HepG2 (cell line): Measurements from ENCODE around the gene PVALB. TPM values are rescaled to one million over a fixed set of nuclear protein-coding genes. Genes with fewer than 3 reads are reported as not detected.

Source experiments
- ATAC-seq: fragments of 200-7000 bp; cut with Tn5 transposase; 3 replicates; pipeline ENCODE4 v1.9.1; 2020; ENCODE audit warnings: mild to moderate bottlenecking, moderate library complexity
- BruUV-seq: library from RNA; stranded (reverse); fragments of 400-500 nt; replicated peaks from 2 replicates; lab custom pipeline; 2021; lab: Mats Ljungman, UMichigan
- CTCF ChIA-PET: fragments of 300-600 bp; formaldehyde crosslinking; extraction: SDS; loops from one replicate; lab custom pipeline; 2021; ENCODE audit warnings: low total read pairs, inconsistent platforms, low intra/inter-chr PET ratio; lab: Yijun Ruan, JAX
- POLR2A ChIA-PET: fragments of 350-600 bp; sonication (Branson Sonifier 250); formaldehyde crosslinking; loops from one replicate; lab custom pipeline; 2020; ENCODE audit warnings: antibody characterized with exemption, inconsistent platforms; lab: Yijun Ruan, JAX
- DNase-seq: peaks from one replicate; pipeline ENCODE4 v3.0.0-alpha.2; 2015; ENCODE audit warnings: low spot score
- FAIRE-seq: peaks from 3 replicates; lab custom pipeline; 2011; peaks lifted over from hg19 to GRCh38; lab: Jason Lieb, UNC
- H2AFZ ChIP-seq: one replicate; pipeline ENCODE4 v1.6.1; 2011; ENCODE audit warnings: low read length, inconsistent platforms
- H3K27ac ChIP-seq: fragments of 300-600 bp; 3 replicates; pipeline ENCODE4 v1.8.0; 2011; ENCODE audit warnings: mixed run types, mild to moderate bottlenecking, mixed read lengths, low read length, inconsistent platforms; ENCODE audit not compliant: insufficient read depth; ENCODE audit errors: extremely low read length
- H3K27me3 ChIP-seq, 2 experiments: fragments of 200-600 bp in 1 of 2; 2 replicates in 1 of 2; 3 replicates in 1 of 2; pipeline versions ENCODE4 v1.6.0 to v1.8.0; 2011; ENCODE audit warnings: low read length in 2 of 2, mild to moderate bottlenecking in 2 of 2, moderate library complexity in 2 of 2, inconsistent platforms in 1 of 2; ENCODE audit not compliant: insufficient read depth in 2 of 2, control insufficient read depth in 1 of 2
- H3K36me3 ChIP-seq, 2 experiments: fragments of 200-600 bp in 1 of 2; replicated peaks in 1 of 2; 2 replicates in 1 of 2; 3 replicates in 1 of 2; pipeline versions ENCODE4 v1.5.1 to v1.8.0; 2011; ENCODE audit warnings: low read length in 2 of 2, inconsistent platforms in 1 of 2; ENCODE audit not compliant: insufficient read depth in 2 of 2, control insufficient read depth in 1 of 2
- H3K4me1 ChIP-seq: 2 replicates; pipeline ENCODE4 v1.5.1; 2012; ENCODE audit warnings: low read length, inconsistent platforms; ENCODE audit not compliant: insufficient read depth
- H3K4me2 ChIP-seq: 2 replicates; pipeline ENCODE4 v1.6.0; 2011; ENCODE audit warnings: low read depth, low read length, inconsistent platforms
- H3K4me3 ChIP-seq, 3 experiments: fragments of 200-600 bp in 1 of 3; sonication (generic), shearing (Covaris generic) in 1 of 3; replicated peaks in 1 of 3; 2 replicates each; pipeline ENCODE4 v1.5.1; 2011 to 2016; ENCODE audit warnings: low read length in 3 of 3, inconsistent platforms in 2 of 3, low read depth in 2 of 3, mild to moderate bottlenecking in 2 of 3, control low read depth in 1 of 3, mixed read lengths in 1 of 3; ENCODE audit not compliant: insufficient read depth in 1 of 3
- H3K79me2 ChIP-seq: one replicate; pipeline ENCODE4 v1.6.1; 2011; ENCODE audit warnings: low read length, inconsistent platforms; ENCODE audit not compliant: insufficient read depth
- H3K9ac ChIP-seq: 2 replicates; pipeline ENCODE4 v1.6.0; 2011; ENCODE audit warnings: mild to moderate bottlenecking, low read depth, low read length, inconsistent platforms; ENCODE audit not compliant: insufficient read depth
- H3K9me3 ChIP-seq: 2 replicates; pipeline ENCODE4 v1.5.1; 2012; ENCODE audit warnings: mild to moderate bottlenecking, low read length
- H4K20me1 ChIP-seq: 2 replicates; pipeline ENCODE4 v1.6.0; 2011; ENCODE audit warnings: inconsistent platforms, mild to moderate bottlenecking, low read length, moderate library complexity; ENCODE audit not compliant: insufficient read depth
- GTF2F1 ChIP-seq: fragments of 150-350 bp; IDR thresholded peaks from 2 replicates; pipeline ENCODE4 v1.6.1; 2014; ENCODE audit warnings: low read length
- KLF11 ChIP-seq: IDR thresholded peaks from 2 replicates; pipeline ENCODE4 v1.6.1; 2016; ENCODE audit warnings: missing compliant biosample characterization
- KLF13 ChIP-seq: sonication (generic); formaldehyde crosslinking; IDR thresholded peaks from 2 replicates; pipeline ENCODE4 v1.4.0; 2020; ENCODE audit warnings: mild to moderate bottlenecking, missing genetic modification reagents
- MLXIP ChIP-seq: sonication (generic); formaldehyde crosslinking; IDR thresholded peaks from 2 replicates; pipeline ENCODE4 v1.9.0; 2021; ENCODE audit warnings: missing genetic modification reagents, borderline replicate concordance
- RCOR2 ChIP-seq: IDR thresholded peaks from 2 replicates; pipeline ENCODE4 v1.6.1; 2016; ENCODE audit warnings: missing biosample characterization, missing genetic modification reagents
- TEAD2 ChIP-seq: sonication (generic); formaldehyde crosslinking; IDR thresholded peaks from 2 replicates; pipeline ENCODE4 v1.9.0; 2021; ENCODE audit warnings: missing genetic modification reagents
- TFAP4 ChIP-seq: sonication (generic); IDR thresholded peaks from 2 replicates; pipeline ENCODE4 v1.6.1; 2016; ENCODE audit warnings: low read depth, borderline replicate concordance
- ZNF18 ChIP-seq: sonication (generic); formaldehyde crosslinking; IDR thresholded peaks from 2 replicates; pipeline ENCODE4 v1.8.0; 2022; ENCODE audit warnings: mild to moderate bottlenecking, missing genetic modification reagents; ENCODE audit not compliant: insufficient replicate concordance
- ZNF446 ChIP-seq: sonication (generic); formaldehyde crosslinking; IDR thresholded peaks from 2 replicates; pipeline ENCODE4 v1.5.0; 2020; ENCODE audit warnings: mild to moderate bottlenecking, missing genetic modification reagents
- ZNF768 ChIP-seq: sonication (generic); formaldehyde crosslinking; IDR thresholded peaks from 2 replicates; pipeline ENCODE4 v1.4.0; 2020; ENCODE audit warnings: missing genetic modification reagents
- WGBS: methylation state at CpG from one replicate; pipeline ENCODE4 v1.1.6; 2017; ENCODE audit warnings: low lambda C conversion rate; 5-methylcytosine and 5-hydroxymethylcytosine counted together
- in situ Hi-C: cut with HindIII; loops from 2 replicates; pipeline ENCODE4 v1.10.0; 2017; ENCODE audit warnings: low pct_unique_long_range_greater_than_20kb; ENCODE audit not compliant: extremely low pct_ligation_motif_present
- intact Hi-C: fragments of 100-400 bp; cut with micrococcal nuclease; formaldehyde crosslinking; loops from one replicate; pipeline ENCODE4 v1.10.0; 2022; ENCODE audit not compliant: unreplicated experiment
- polyA plus RNA-seq, 8 experiments: library from polyadenylated mRNA; depleted of rRNA in 3 of 8; stranded (reverse) in 7 of 8; unstranded in 1 of 8; fragments of >200 nt; fragmentation: Illumina TruSeq in 4 of 8; extraction: Trizol in 4 of 8; gene quantifications; 2 replicates each; pipeline versions ENCODE4 v1.2.1 to v1.2.3, GENCODE V29; 2011 to 2016; ENCODE audit warnings: low read depth in 4 of 8, missing spikeins in 1 of 8, mixed read lengths in 1 of 8; ENCODE audit not compliant: insufficient read depth in 1 of 8
- total RNA-seq, 5 experiments: library from RNA; depleted of rRNA; stranded (reverse); fragments of >200 nt; fragmentation: Illumina TruSeq; extraction: Trizol; gene quantifications; 2 replicates each; pipeline ENCODE4 v1.2.3, GENCODE V29; 2016; ENCODE audit warnings: low read depth in 1 of 5

The PVALB gene
- total and polyA plus RNA-seq, 2 of the 13 experiments (the other 11 are each of a cell fraction or from before 2014, with no cell fraction given): not detected

GRCh38 chr22:36783743-36784142 lies 33.1 kb downstream of the PVALB start:
- no peak overlapping the region for H3K9ac ChIP-seq
- H3K79me2 ChIP-seq: no peaks in the 10 kb centered on the region
- intact Hi-C loops: loop anchor here (5.0 kb wide), 1 partner anchor 194 kb away; no protein-coding TSS in a partner anchor
- TF ChIP-seq ZNF768 (CRISPR knock-in tag): peak; percentile 82
- TF ChIP-seq GTF2F1: no peak
- TF ChIP-seq, all 625 proteins: peak for 1
- no peak overlapping the region for H3K4me3 ChIP-seq
- H3K4me2 ChIP-seq: no peak overlapping the region
- ChIA-PET POLR2A (no interaction called here), CTCF (no interaction called here)
- H3K36me3 ChIP-seq: no peaks in the 10 kb centered on the region
- no TSS peak for BruUV-seq
- H3K9me3 ChIP-seq: no peaks in the 10 kb centered on the region
- H3K27me3 ChIP-seq: peaks cover 3 to 71% of the 10 kb centered on the region in 2 experiments; a peak in 3 of 5 replicates
- no peak overlapping the region for H2AFZ ChIP-seq
- no peaks in the 10 kb centered on the region for H3K4me1 ChIP-seq
- no peak overlapping the region for H3K27ac ChIP-seq
- ATAC-seq (no peak), DNase-seq (no peak), FAIRE-seq (no peak)
- peaks cover 3% of the 10 kb centered on the region; the same call in 1 of the 2 replicates for H4K20me1 ChIP-seq
- WGBS: 10% methylated on average over 2 of the region's 2 CpGs
- in situ Hi-C loops: loop anchor here (5.0 kb wide), 1 partner anchor 74 kb away; no protein-coding TSS in a partner anchor

- intact Hi-C loops: loop anchor here (1.0 to 5.0 kb wide), 2 partner anchors 74 to 195 kb away; no protein-coding TSS in a partner anchor
- Histone ChIP-seq H3K79me2 (no peaks in the 10 kb centered on the region), H3K36me3 (no peaks in the 10 kb centered on the region), H4K20me1 (peaks cover 3% of the 10 kb centered on the region; the same call in 1 of the 2 replicates), H3K27me3 (peaks cover 0 to 85% of the 10 kb centered on the region in 2 experiments; a peak in 4 of 5 replicates), H3K9ac (no peak overlapping the region), H3K9me3 (no peaks in the 10 kb centered on the region; the same call in 1 of the 2 replicates), H2AFZ (no peak overlapping the region), H3K4me1 (peaks cover under 1% of the 10 kb centered on the region; the same call in 1 of the 2 replicates), H3K27ac (no peak overlapping the region), H3K4me3 (no peak overlapping the region), H3K4me2 (no peak overlapping the region)
- in situ Hi-C loops: loop anchor here (5.0 kb wide), 1 partner anchor 75 kb away; no protein-coding TSS in a partner anchor
- BruUV-seq: no TSS peak
- DNase-seq (peak; percentile 40), ATAC-seq (peak; percentile 92), FAIRE-seq (peak; percentile 47)
- ChIA-PET POLR2A (no interaction called here), CTCF (interaction anchor here (2.2 kb wide), 1 partner anchor 75 kb away, joined by 23 read pairs; no protein-coding TSS in a partner anchor)
- 28% methylated on average over 25 of the region's 33 CpGs for WGBS
- TF ChIP-seq KLF11 (CRISPR knock-in tag) (no peak), ZNF446 (CRISPR knock-in tag) (no peak), RCOR2 (CRISPR knock-in tag) (no peak), TEAD2 (CRISPR knock-in tag) (no peak), KLF13 (no peak), MLXIP (no peak), ZNF18 (CRISPR knock-in tag) (no peak), TFAP4 (no peak)
Measured at GRCh38 chr22:36781656-36782627, 34.9 kb downstream of the PVALB start.
